HG02938 (cell line): ENCODE data around the gene RAB1B.
"Not testable (repeated sequence)": the region's sequence is repeated elsewhere in the genome, so short reads cannot be mapped to it uniquely, and the experiment has no call there.

ENCODE experiments used
- ATAC-seq: cut with Tn5 transposase; IDR thresholded peaks from one replicate; pipeline ENCODE4 v1.9.1; 2021; ENCODE audit warnings: mild to moderate bottlenecking, moderate library complexity; ENCODE audit not compliant: unreplicated experiment

Gene RAB1B

GRCh38 chr11:66266378-66267038 lies 1.9 kb upstream of the RAB1B start:
- ATAC-seq, result no peak

- ATAC-seq, result no peak
These were observed 1.4 kb upstream of the RAB1B start for GRCh38 chr11:66267039-66267378.

- ATAC-seq, result peak; percentile 36
These were observed 828 bp upstream of the RAB1B start for GRCh38 chr11:66267379-66268243.

GRCh38 chr11:66268952-66269905 lies 790 bp downstream of the RAB1B start:
- no peak for ATAC-seq

GRCh38 chr11:66271816-66272215 lies 3.4 kb downstream of the RAB1B start:
- no peak for ATAC-seq

GRCh38 chr11:66272596-66272995 lies 4.2 kb downstream of the RAB1B start:
- ATAC-seq, result no peak

- ATAC-seq, result no peak
These were observed 5.8 kb downstream of the RAB1B start for GRCh38 chr11:66274219-66274618.

GRCh38 chr11:66275396-66275795 lies 7.0 kb downstream of the RAB1B start:
- ATAC-seq, result no peak

- no peak for ATAC-seq
These were observed 7.7 kb downstream of the RAB1B start for GRCh38 chr11:66275984-66276612.

GRCh38 chr11:66276619-66277018 lies 8.2 kb downstream of the RAB1B start:
- not testable (repeated sequence) for ATAC-seq

- ATAC-seq, result not testable (repeated sequence)
These were observed 8.6 kb downstream of the RAB1B start for GRCh38 chr11:66277064-66277463.

GRCh38 chr11:66277471-66278362 lies 9.3 kb downstream of the RAB1B start, which contains the start of gene CNIH2:
Gene CNIH2 (plus strand): TSS chr11:66278175. CDS start chr11:66278457, 282 bp downstream.
- ATAC-seq, result no peak

GRCh38 chr11:66278363-66279091 lies 10.1 kb downstream of the RAB1B start:
- ATAC-seq, result no peak

GRCh38 chr11:66279092-66279734 lies 10.8 kb downstream of the RAB1B start:
- ATAC-seq, result no peak

GRCh38 chr11:66280428-66280827 lies 12.0 kb downstream of the RAB1B start:
- ATAC-seq, result no peak

GRCh38 chr11:66281001-66281400 lies 12.6 kb downstream of the RAB1B start:
- ATAC-seq, result no peak

GRCh38 chr11:66281776-66282467 lies 13.5 kb downstream of the RAB1B start:
- ATAC-seq, result peak; percentile 14
